Neural cell (in vitro differentiated cells): ENCODE measurements around the gene CASZ1.

Experiments
- CTCF ChIP-seq: fragments of 450-650 bp; IDR thresholded peaks from 2 replicates; pipeline ENCODE4 v1.5.1; 2014; ENCODE audit warnings: antibody characterized with exemption, mild to moderate bottlenecking, moderate library complexity; ENCODE audit not compliant: poor library complexity, severe bottlenecking
- EP300 ChIP-seq: fragments of 450-650 bp; conservative IDR thresholded peaks from 2 replicates; pipeline ENCODE4 v1.6.1; 2014; ENCODE audit warnings: antibody characterized with exemption, mild to moderate bottlenecking, moderate library complexity; ENCODE audit not compliant: poor library complexity, severe bottlenecking
- EZH2 ChIP-seq: fragments of 200-600, 300-800 bp; shearing (Covaris generic), sonication (generic); IDR thresholded peaks from 2 replicates; pipeline ENCODE4 v1.6.1; 2014; ENCODE audit warnings: antibody characterized with exemption, low read length, borderline replicate concordance, mild to moderate bottlenecking; ENCODE audit not compliant: insufficient read depth, poor library complexity, severe bottlenecking
- MXI1 ChIP-seq: fragments of 450-650 bp; conservative IDR thresholded peaks from 2 replicates; pipeline ENCODE4 v1.6.1; 2014; ENCODE audit warnings: antibody characterized with exemption, mild to moderate bottlenecking; ENCODE audit not compliant: poor library complexity, severe bottlenecking
- POLR2AphosphoS5 ChIP-seq: IDR thresholded peaks from 2 replicates; pipeline ENCODE4 v1.6.1; 2012
- RAD21 ChIP-seq: fragments of 450-650 bp; conservative IDR thresholded peaks from 2 replicates; pipeline ENCODE4 v1.6.1; 2014; ENCODE audit warnings: antibody characterized with exemption, mild to moderate bottlenecking, moderate library complexity
- REST ChIP-seq: IDR thresholded peaks from 2 replicates; pipeline ENCODE4 v1.6.1; 2012; ENCODE audit warnings: borderline replicate concordance
- TAF1 ChIP-seq: IDR thresholded peaks from 2 replicates; pipeline ENCODE4 v1.6.1; 2012; ENCODE audit warnings: low read depth

GRCh38 chr1:10690484-10690883, 106.0 kb downstream of the CASZ1 start:
- TF ChIP-seq MXI1 (no peak), EP300 (no peak), EZH2 (no peak), TAF1 (no peak), CTCF (no peak), REST (no peak), POLR2AphosphoS5 (no peak), RAD21 (no peak)
